ENCODE measurements around the gene RBFA. TPM values are rescaled to one million over a fixed set of nuclear protein-coding genes. Genes with fewer than 3 reads are reported as not detected.
A peak's percentile ranks its signal among the peaks of the same experiment; 100 is the strongest.

The RBFA gene
- total and polyA plus RNA-seq, 2 of the 13 experiments (the other 11 are each of a cell fraction or from before 2014, with no cell fraction given), result 29.7 to 42.4 TPM

GRCh38 chr18:80004600-80005342 is 29.5 kb upstream of the RBFA start:
- Histone ChIP-seq H3K4me3 (replicated peaks in 1 of 3; ENCODE audit: insufficient read depth in 1 of 3, low read depth in 2 of 3, low read length in 3 of 3) (no peak overlapping the region), H3K79me2 (ENCODE audit: insufficient read depth, low read length) (no peaks in the 10 kb centered on the region), H3K9ac (ENCODE audit: insufficient read depth, low read depth, low read length) (no peak overlapping the region), H3K36me3 (replicated peaks in 1 of 2; ENCODE audit: control insufficient read depth in 1 of 2, insufficient read depth in 2 of 2, low read length in 2 of 2) (no peaks in the 10 kb centered on the region), H4K20me1 (ENCODE audit: insufficient read depth, low read length) (no peaks in the 10 kb centered on the region), H3K27me3 (ENCODE audit: control insufficient read depth in 1 of 2, insufficient read depth in 2 of 2, low read length in 2 of 2) (no peaks in the 10 kb centered on the region; a peak in 1 of 5 replicates), H3K27ac (ENCODE audit: extremely low read length, insufficient read depth, low read length) (no peak overlapping the region), H3K4me2 (ENCODE audit: low read depth, low read length) (peak overlapping the region; percentile 8; the same call in 1 of the 2 replicates), H3K9me3 (ENCODE audit: low read length) (peaks cover 17% of the 10 kb centered on the region), H3K4me1 (ENCODE audit: insufficient read depth, low read length) (peaks cover 15% of the 10 kb centered on the region), H2AFZ (ENCODE audit: low read length) (no peak overlapping the region)
- ChIA-PET CTCF (ENCODE audit: low intra/inter-chr PET ratio, low total read pairs) (no interaction called here), POLR2A (no interaction called here)
- no TSS peak for BruUV-seq (replicated peaks)
- ATAC-seq (peak; percentile 44), DNase-seq (ENCODE audit: low spot score) (no peak), FAIRE-seq (no peak)
- WGBS (ENCODE audit: low lambda C conversion rate), result 26% methylated on average over 12 of the region's 12 CpGs
- TF ChIP-seq TEAD2 (CRISPR knock-in tag; IDR thresholded peaks at IDR 0.05) (no peak), PATZ1 (CRISPR knock-in tag; IDR thresholded peaks at IDR 0.05) (0 out of 2 replicates have a peak, but pooled peaks have one; percentile 11), CHD2 (IDR thresholded peaks at IDR 0.05; ENCODE audit: low read depth, low read length) (peak; percentile 78), ZNF350 (CRISPR knock-in tag; IDR thresholded peaks at IDR 0.05; ENCODE audit: borderline replicate concordance, low read depth) (no peak), BHLHE40 (IDR thresholded peaks at IDR 0.05; ENCODE audit: low read length) (0 out of 2 replicates have a peak, but pooled peaks have one; percentile 5), ZBTB7B (CRISPR knock-in tag; IDR thresholded peaks at IDR 0.05) (no peak)
- in situ Hi-C loops (cut with HindIII; ENCODE audit: extremely low pct_ligation_motif_present, low pct_unique_long_range_greater_than_20kb), result no loop called here
- intact Hi-C loops (cut with micrococcal nuclease; ENCODE audit: unreplicated experiment), result no loop called here

All from HepG2 (cell line).